Testis (tissue), 2 donors: ENCODE results near the gene CHD1.

Experiments used
- POLR2A ChIP-seq: fragments of 450-650 bp; IDR thresholded peaks from one replicate; pipeline ENCODE4 v1.6.1; 2017; ENCODE audit warnings: antibody characterized with exemption, mild to moderate bottlenecking, moderate library complexity
- TF ChIP-seq, protein P1 (sequence below), 3 experiments: fragments of 450-650 bp in 2 of 3; fragments of 200-600 bp in 1 of 3; sonication (generic) in 1 of 3; IDR thresholded peaks; one replicate each; pipeline ENCODE4 v1.5.1; 2016 to 2019; ENCODE audit warnings: antibody characterized with exemption in 3 of 3, mild to moderate bottlenecking in 2 of 3, moderate library complexity in 1 of 3

DNA sequence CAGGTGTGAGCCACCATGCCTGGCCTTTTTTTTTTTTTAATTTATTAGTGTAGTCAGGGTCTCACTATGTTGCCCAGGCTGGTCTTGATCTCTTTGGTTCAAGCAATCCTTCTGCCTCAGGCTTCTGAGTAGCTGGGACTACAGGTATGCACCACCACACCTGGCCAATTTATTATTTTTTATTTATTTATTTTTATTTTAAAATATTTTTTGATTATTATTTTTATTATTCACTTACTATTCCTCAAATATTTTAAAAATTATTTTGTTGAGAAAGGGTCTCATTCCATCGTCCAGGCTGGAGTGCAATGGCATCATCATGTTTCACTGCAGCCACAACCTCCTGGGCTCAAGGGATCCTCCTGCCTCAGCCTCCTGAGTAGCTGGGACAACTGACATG, 49.7 kb upstream of the CHD1 start:
- TF ChIP-seq, protein P1, sequence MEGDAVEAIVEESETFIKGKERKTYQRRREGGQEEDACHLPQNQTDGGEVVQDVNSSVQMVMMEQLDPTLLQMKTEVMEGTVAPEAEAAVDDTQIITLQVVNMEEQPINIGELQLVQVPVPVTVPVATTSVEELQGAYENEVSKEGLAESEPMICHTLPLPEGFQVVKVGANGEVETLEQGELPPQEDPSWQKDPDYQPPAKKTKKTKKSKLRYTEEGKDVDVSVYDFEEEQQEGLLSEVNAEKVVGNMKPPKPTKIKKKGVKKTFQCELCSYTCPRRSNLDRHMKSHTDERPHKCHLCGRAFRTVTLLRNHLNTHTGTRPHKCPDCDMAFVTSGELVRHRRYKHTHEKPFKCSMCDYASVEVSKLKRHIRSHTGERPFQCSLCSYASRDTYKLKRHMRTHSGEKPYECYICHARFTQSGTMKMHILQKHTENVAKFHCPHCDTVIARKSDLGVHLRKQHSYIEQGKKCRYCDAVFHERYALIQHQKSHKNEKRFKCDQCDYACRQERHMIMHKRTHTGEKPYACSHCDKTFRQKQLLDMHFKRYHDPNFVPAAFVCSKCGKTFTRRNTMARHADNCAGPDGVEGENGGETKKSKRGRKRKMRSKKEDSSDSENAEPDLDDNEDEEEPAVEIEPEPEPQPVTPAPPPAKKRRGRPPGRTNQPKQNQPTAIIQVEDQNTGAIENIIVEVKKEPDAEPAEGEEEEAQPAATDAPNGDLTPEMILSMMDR (IDR thresholded peaks at IDR 0.05) = no peak
- TF ChIP-seq POLR2A = no peak
